ENCODE data around the gene HS6ST3.

The HS6ST3 gene

GRCh38 chr13:96671073-96671472, 581.2 kb downstream of the HS6ST3 start:
- TF ChIP-seq CTCF (IDR thresholded peaks at IDR 0.05; ENCODE audit: control insufficient read depth, insufficient read depth, low read depth, low read length, missing control alignments): no peak
- H3K4me3 ChIP-seq (ENCODE audit: control insufficient read depth, low read depth, low read length): no peak overlapping the region
- no peak for DNase-seq (ENCODE audit: low read depth)

- no peak for TF ChIP-seq CTCF (IDR thresholded peaks at IDR 0.05; ENCODE audit: control insufficient read depth, insufficient read depth, low read depth, low read length, missing control alignments)
- H3K4me3 ChIP-seq (ENCODE audit: control insufficient read depth, low read depth, low read length): no peak overlapping the region
- DNase-seq (ENCODE audit: low read depth): no peak
These were observed 582.1 kb downstream of the HS6ST3 start for GRCh38 chr13:96672016-96672415.

GRCh38 chr13:96673825-96674224, 583.9 kb downstream of the HS6ST3 start:
- DNase-seq (ENCODE audit: low read depth): no peak
- no peak overlapping the region for H3K4me3 ChIP-seq (ENCODE audit: control insufficient read depth, low read depth, low read length)
- TF ChIP-seq CTCF (IDR thresholded peaks at IDR 0.05; ENCODE audit: control insufficient read depth, insufficient read depth, low read depth, low read length, missing control alignments): no peak

- H3K4me3 ChIP-seq (ENCODE audit: control insufficient read depth, low read depth, low read length): no peak overlapping the region
- TF ChIP-seq CTCF (IDR thresholded peaks at IDR 0.05; ENCODE audit: control insufficient read depth, insufficient read depth, low read depth, low read length, missing control alignments): no peak
- no peak for DNase-seq (ENCODE audit: low read depth)
These were observed 587.1 kb downstream of the HS6ST3 start for GRCh38 chr13:96677029-96677428.

- no peak for TF ChIP-seq CTCF (IDR thresholded peaks at IDR 0.05; ENCODE audit: control insufficient read depth, insufficient read depth, low read depth, low read length, missing control alignments)
- H3K4me3 ChIP-seq (ENCODE audit: control insufficient read depth, low read depth, low read length): no peak overlapping the region
- no peak for DNase-seq (ENCODE audit: low read depth)
These were observed 588.9 kb downstream of the HS6ST3 start for GRCh38 chr13:96678801-96679200.

GRCh38 chr13:96680898-96681297, 591.0 kb downstream of the HS6ST3 start:
- H3K4me3 ChIP-seq (ENCODE audit: control insufficient read depth, low read depth, low read length): no peak overlapping the region
- no peak for TF ChIP-seq CTCF (IDR thresholded peaks at IDR 0.05; ENCODE audit: control insufficient read depth, insufficient read depth, low read depth, low read length, missing control alignments)
- no peak for DNase-seq (ENCODE audit: low read depth)

GRCh38 chr13:96681766-96682165, 591.9 kb downstream of the HS6ST3 start:
- H3K4me3 ChIP-seq (ENCODE audit: control insufficient read depth, low read depth, low read length): no peak overlapping the region
- no peak for TF ChIP-seq CTCF (IDR thresholded peaks at IDR 0.05; ENCODE audit: control insufficient read depth, insufficient read depth, low read depth, low read length, missing control alignments)
- DNase-seq (ENCODE audit: low read depth): no peak
